Activated CD8-positive, alpha-beta memory T cell treated with anti-CD3 and anti-CD28 coated beads, Interleukin-2, amount 10 ng/mL, durations not matched to agents 7 days and 5 days (primary cell): ENCODE data around the gene C3orf18. TPM values are rescaled to one million over a fixed set of nuclear protein-coding genes. Genes with fewer than 3 reads are reported as not detected.

ENCODE experiments used
- ATAC-seq: fragments of 150-1000 bp; cut with Tn5 transposase; one replicate; pipeline ENCODE4 v1.10.0; 2021; ENCODE audit warnings: moderate library complexity
- CTCF ChIA-PET: fragments of 350-600 bp; sonication (Branson Sonifier 250); formaldehyde crosslinking; loops from one replicate; lab custom pipeline; 2021; ENCODE audit warnings: antibody characterized with exemption; lab: Charles Lee
- DNase-seq: peaks from one replicate; pipeline ENCODE4 v3.0.0-alpha.2; 2020
- H3K27ac Mint-ChIP-seq: one replicate; pipeline ENCODE4 v1.8.0; 2021; ENCODE audit warnings: mild to moderate bottlenecking, mixed read lengths
- H3K27me3 Mint-ChIP-seq: one replicate; pipeline ENCODE4 v1.8.0; 2021; ENCODE audit warnings: mixed read lengths
- H3K36me3 Mint-ChIP-seq: one replicate; pipeline ENCODE4 v1.8.0; 2021; ENCODE audit warnings: mild to moderate bottlenecking, mixed read lengths
- H3K4me1 Mint-ChIP-seq: one replicate; pipeline ENCODE4 v1.8.0; 2021; ENCODE audit warnings: mixed read lengths
- H3K4me3 Mint-ChIP-seq: one replicate; pipeline ENCODE4 v1.8.0; 2021; ENCODE audit warnings: mild to moderate bottlenecking, moderate library complexity, mixed read lengths
- H3K9me3 Mint-ChIP-seq: one replicate; pipeline ENCODE4 v1.8.0; 2022; ENCODE audit warnings: low read depth, mixed read lengths
- total RNA-seq, 2 experiments: library from RNA; stranded (reverse); gene quantifications; one replicate each; pipeline ENCODE4 v1.2.3, GENCODE V29; 2021

The C3orf18 gene
- total RNA-seq, 2 experiments from 2014 or later: 15.6 to 17.8 TPM

DNA sequence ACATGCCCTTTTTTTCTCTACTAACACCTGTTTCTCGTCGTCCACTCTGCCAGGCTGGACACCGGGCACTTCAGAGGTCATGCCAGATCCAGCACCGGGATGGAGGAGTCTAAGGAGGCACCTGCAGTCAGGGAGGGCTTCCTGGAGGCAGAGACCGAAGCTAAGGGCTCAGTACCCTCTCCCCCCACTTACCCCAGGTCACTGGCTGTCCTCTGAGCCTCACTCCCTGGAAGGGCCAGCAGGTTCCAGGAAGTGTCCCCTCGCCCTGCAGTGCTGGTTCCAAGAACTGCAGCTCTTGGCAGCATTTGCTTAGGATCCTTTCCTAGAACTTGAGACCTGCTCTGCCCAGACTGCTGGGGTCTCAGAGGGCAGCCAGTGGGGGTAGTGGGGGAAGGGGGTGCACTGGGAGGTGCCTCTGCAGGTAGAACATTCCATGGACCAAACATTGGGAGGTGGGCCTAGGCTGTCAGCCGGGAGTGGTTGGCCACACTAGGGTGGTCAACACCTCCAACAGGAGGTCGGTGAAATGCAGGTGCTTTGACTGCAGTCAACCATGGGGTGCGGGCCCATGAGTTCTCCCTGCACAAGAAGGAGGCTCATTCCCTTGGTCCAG lies 32.7 kb upstream of the C3orf18 start:
- peak overlapping the region; percentile 45 for H3K4me3 Mint-ChIP-seq
- H3K27me3 Mint-ChIP-seq: no peaks in the 10 kb centered on the region
- no peak for ATAC-seq
- peak; percentile 66 for DNase-seq
- no peaks in the 10 kb centered on the region for H3K9me3 Mint-ChIP-seq
- peaks cover 33% of the 10 kb centered on the region for H3K36me3 Mint-ChIP-seq
- H3K4me1 Mint-ChIP-seq: peaks cover 85% of the 10 kb centered on the region
- CTCF ChIA-PET: interaction anchor here (0.9 to 25.1 kb wide), 4 partner anchors 10 to 262 kb away, joined by 3 to 859 read pairs (median 154); partner anchors contain the start of genes C3orf18, CISH, HEMK1 and MAPKAPK3
- H3K27ac Mint-ChIP-seq: peak overlapping the region; percentile 100

GRCh38 chr3:50599716-50600118 lies 32.2 kb upstream of the C3orf18 start:
- peaks cover 28% of the 10 kb centered on the region for H3K36me3 Mint-ChIP-seq

DNA sequence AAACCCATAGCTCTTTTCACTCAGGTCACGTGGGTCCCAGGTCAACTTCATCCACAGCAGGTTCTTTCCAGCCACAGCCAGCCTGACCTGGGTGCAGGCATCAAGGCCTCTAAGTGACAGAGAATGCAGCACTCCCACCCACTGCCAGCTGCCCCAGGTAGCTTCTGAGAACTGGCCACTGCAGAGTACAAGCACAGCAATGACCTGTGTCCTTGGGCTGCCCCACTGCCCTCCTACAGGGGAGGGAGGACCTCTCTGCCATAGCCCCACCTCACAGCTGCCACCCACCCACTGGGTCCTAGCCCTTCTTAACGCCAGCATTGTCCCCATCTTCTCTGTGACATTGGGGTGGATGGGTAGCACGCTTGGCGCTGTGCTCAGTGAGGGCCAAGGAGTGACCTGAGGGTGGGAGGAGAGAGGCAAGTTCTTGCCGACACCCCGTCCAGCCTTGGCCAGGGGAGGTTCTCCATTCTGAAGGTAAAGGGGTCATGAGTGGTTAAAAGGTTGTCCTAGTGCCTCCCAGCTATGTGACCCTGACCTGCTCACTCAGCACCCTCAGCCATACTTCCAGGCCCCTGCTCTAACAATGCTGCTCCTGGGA lies 31.7 kb upstream of the C3orf18 start:
- no peak for DNase-seq
- peak overlapping the region; percentile 100 for H3K27ac Mint-ChIP-seq
- no peak for ATAC-seq
- H3K27me3 Mint-ChIP-seq: no peaks in the 10 kb centered on the region
- H3K36me3 Mint-ChIP-seq: peaks cover 23% of the 10 kb centered on the region
- H3K9me3 Mint-ChIP-seq: no peaks in the 10 kb centered on the region
- H3K4me1 Mint-ChIP-seq: peaks cover 85% of the 10 kb centered on the region
- CTCF ChIA-PET: interaction anchor here (9.4 to 25.1 kb wide), 3 partner anchors 9 to 26 kb away, joined by 143 to 859 read pairs (median 164); partner anchors contain the start of genes C3orf18, CISH, HEMK1 and MAPKAPK3
- H3K4me3 Mint-ChIP-seq: no peak overlapping the region

More at GRCh38 chr3:50599716-50600118, 32.2 kb upstream of the C3orf18 start:
- H3K27me3 Mint-ChIP-seq: no peaks in the 10 kb centered on the region
- ATAC-seq: no peak
- DNase-seq: no peak
- CTCF ChIA-PET: interaction anchor here (9.4 to 25.1 kb wide), 3 partner anchors 10 to 27 kb away, joined by 143 to 859 read pairs (median 164); partner anchors contain the start of genes C3orf18, CISH, HEMK1 and MAPKAPK3
- H3K4me1 Mint-ChIP-seq: peaks cover 85% of the 10 kb centered on the region
- H3K4me3 Mint-ChIP-seq: no peak overlapping the region
- H3K9me3 Mint-ChIP-seq: no peaks in the 10 kb centered on the region
- peak overlapping the region; percentile 100 for H3K27ac Mint-ChIP-seq

DNA sequence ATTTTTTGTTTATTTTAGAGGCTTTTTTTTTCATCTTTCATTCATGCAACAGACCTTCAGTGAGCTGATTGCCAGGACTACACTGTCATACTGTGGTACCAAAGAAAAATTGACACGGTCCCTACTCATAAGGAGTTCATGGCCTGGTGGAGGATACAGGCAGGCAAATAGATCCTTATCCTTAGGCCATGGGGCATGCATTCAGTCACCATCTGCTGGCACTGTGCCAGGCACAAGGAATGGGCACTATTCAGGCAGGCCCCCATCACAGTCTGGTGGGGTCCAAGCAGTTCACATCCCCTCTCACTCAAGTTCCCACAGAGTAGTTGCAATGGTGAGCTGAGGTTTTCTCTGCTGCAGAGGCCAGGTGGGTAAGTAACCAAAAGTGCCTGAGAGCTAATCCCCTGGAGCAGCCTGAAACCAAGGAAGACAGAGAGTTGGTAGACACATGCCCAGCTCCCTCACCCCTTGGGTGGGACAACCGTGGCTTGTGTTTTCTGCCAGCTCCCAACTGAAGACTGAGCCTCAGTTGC lies 26.8 kb upstream of the C3orf18 start:
- no peak overlapping the region for H3K4me3 Mint-ChIP-seq
- H3K27ac Mint-ChIP-seq: peak overlapping the region; percentile 98
- ATAC-seq (no peak), DNase-seq (no peak)
- peaks cover 8% of the 10 kb centered on the region for H3K36me3 Mint-ChIP-seq
- no peaks in the 10 kb centered on the region for H3K9me3 Mint-ChIP-seq
- H3K27me3 Mint-ChIP-seq: no peaks in the 10 kb centered on the region
- peaks cover 83% of the 10 kb centered on the region for H3K4me1 Mint-ChIP-seq
- CTCF ChIA-PET: interaction anchor here (1.1 to 10.3 kb wide), 4 partner anchors 8 to 21 kb away, joined by 3 to 347 read pairs (median 84); partner anchors contain the start of genes C3orf18 and HEMK1

GRCh38 chr3:50592568-50592967 lies 25.0 kb upstream of the C3orf18 start:
- H3K9me3 Mint-ChIP-seq: no peaks in the 10 kb centered on the region
- H3K4me1 Mint-ChIP-seq: peaks cover 85% of the 10 kb centered on the region
- peaks cover 5% of the 10 kb centered on the region for H3K36me3 Mint-ChIP-seq
- no peak overlapping the region for H3K4me3 Mint-ChIP-seq
- CTCF ChIA-PET: interaction anchor here (1.0 to 10.3 kb wide), 4 partner anchors 10 to 256 kb away, joined by 3 to 347 read pairs (median 203); partner anchors contain the start of genes C3orf18, CISH, HEMK1 and MAPKAPK3
- ATAC-seq (no peak), DNase-seq (no peak)
- no peaks in the 10 kb centered on the region for H3K27me3 Mint-ChIP-seq
- peak overlapping the region; percentile 98 for H3K27ac Mint-ChIP-seq

- H3K36me3 Mint-ChIP-seq: peaks cover 7% of the 10 kb centered on the region
- no peak for DNase-seq
- ATAC-seq: peak; percentile 14
Observed at GRCh38 chr3:50591196-50591741, 23.7 kb upstream of the C3orf18 start.

DNA sequence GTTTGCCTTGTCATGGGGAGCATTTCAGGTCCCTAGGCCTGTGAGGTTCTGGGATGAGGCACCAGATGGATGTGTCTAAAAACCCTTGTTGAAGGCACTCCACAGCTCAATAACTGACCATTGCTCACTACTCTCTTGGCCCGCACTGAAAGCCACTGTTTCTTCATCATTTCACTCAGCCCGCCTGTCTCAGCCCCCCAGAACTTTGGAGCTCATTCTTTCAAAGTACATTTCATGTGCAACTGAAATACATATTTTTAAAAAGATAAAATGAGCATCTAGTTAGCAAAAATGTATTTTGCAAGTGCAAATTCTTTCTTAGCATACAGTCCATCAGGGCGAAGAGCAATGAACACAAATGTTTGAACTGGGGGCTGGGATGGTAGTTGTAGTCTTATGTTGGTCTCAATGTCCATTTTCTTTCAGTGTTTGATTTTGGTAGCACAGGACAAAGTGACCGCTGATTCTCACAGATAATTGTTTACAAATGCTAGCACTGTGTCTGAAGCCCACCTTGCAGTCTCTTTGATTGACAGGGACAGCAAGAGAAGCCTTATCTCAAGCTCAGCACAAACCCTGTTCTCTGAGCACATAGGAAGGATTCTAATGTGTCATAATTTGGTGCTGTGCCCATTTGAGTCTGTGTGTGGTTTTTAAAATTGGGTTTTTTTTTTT lies 21.3 kb upstream of the C3orf18 start:
- no peak for ATAC-seq
- no peaks in the 10 kb centered on the region for H3K27me3 Mint-ChIP-seq
- DNase-seq: no peak
- H3K4me1 Mint-ChIP-seq: peaks cover 84% of the 10 kb centered on the region
- peak overlapping the region; percentile 98 for H3K27ac Mint-ChIP-seq
- peak overlapping the region; percentile 48 for H3K4me3 Mint-ChIP-seq
- CTCF ChIA-PET: interaction anchor here (1.0 to 10.3 kb wide), 6 partner anchors 8 to 64 kb away, joined by 4 to 347 read pairs (median 86); partner anchors contain the start of genes C3orf18, CISH, HEMK1 and MAPKAPK3
- no peaks in the 10 kb centered on the region for H3K9me3 Mint-ChIP-seq
- H3K36me3 Mint-ChIP-seq: peaks cover 14% of the 10 kb centered on the region

More at GRCh38 chr3:50591196-50591741, 23.7 kb upstream of the C3orf18 start:
- no peaks in the 10 kb centered on the region for H3K27me3 Mint-ChIP-seq
- CTCF ChIA-PET: interaction anchor here (1.0 to 10.3 kb wide), 10 partner anchors 10 to 293 kb away, joined by 3 to 347 read pairs (median 4); partner anchors contain the start of genes C3orf18, CISH, HEMK1 and MAPKAPK3
- H3K4me3 Mint-ChIP-seq: peak overlapping the region; percentile 58
- peaks cover 96% of the 10 kb centered on the region for H3K4me1 Mint-ChIP-seq
- H3K27ac Mint-ChIP-seq: peak overlapping the region; percentile 98
- no peaks in the 10 kb centered on the region for H3K9me3 Mint-ChIP-seq

GRCh38 chr3:50587806-50588758 lies 20.5 kb upstream of the C3orf18 start:
- H3K27ac Mint-ChIP-seq: peak overlapping the region; percentile 98
- H3K4me3 Mint-ChIP-seq: peak overlapping the region; percentile 48
- no peaks in the 10 kb centered on the region for H3K9me3 Mint-ChIP-seq
- ATAC-seq: peak; percentile 41
- CTCF ChIA-PET: interaction anchor here (1.2 to 10.3 kb wide), 5 partner anchors 14 to 65 kb away, joined by 4 to 347 read pairs (median 164); partner anchors contain the start of genes C3orf18, CISH, HEMK1 and MAPKAPK3
- H3K36me3 Mint-ChIP-seq: peaks cover 19% of the 10 kb centered on the region
- peak; percentile 90 for DNase-seq
- peaks cover 80% of the 10 kb centered on the region for H3K4me1 Mint-ChIP-seq
- no peaks in the 10 kb centered on the region for H3K27me3 Mint-ChIP-seq

DNA sequence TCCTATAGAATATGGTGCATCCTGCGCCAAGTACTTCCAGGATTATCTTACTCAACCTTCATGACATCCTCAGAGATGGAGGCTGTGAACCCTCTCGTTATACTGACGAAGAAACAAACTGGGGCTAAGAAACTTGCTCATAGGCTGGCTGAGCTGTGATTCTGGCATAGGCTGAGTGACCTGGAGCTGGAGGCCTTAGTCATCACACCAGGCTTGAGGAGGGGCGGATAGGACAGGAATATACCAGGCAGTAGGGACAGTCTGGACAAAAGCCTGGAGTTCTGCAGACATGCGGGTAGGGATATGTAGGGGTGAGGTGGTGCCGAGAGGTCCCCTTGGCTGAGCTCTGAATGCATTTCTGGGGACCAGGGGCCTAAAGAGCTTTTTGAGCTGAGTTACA lies 19.8 kb upstream of the C3orf18 start:
- Mint-ChIP-seq H3K4me3 (no peak overlapping the region), H3K27me3 (no peaks in the 10 kb centered on the region), H3K4me1 (peaks cover 73% of the 10 kb centered on the region), H3K9me3 (no peaks in the 10 kb centered on the region), H3K27ac (peak overlapping the region; percentile 98), H3K36me3 (peaks cover 19% of the 10 kb centered on the region)
- DNase-seq: no peak
- CTCF ChIA-PET: interaction anchor here (1.2 to 10.3 kb wide), 5 partner anchors 9 to 66 kb away, joined by 3 to 347 read pairs (median 164); partner anchors contain the start of genes C3orf18, CISH, HEMK1 and MAPKAPK3
- no peak for ATAC-seq

DNA sequence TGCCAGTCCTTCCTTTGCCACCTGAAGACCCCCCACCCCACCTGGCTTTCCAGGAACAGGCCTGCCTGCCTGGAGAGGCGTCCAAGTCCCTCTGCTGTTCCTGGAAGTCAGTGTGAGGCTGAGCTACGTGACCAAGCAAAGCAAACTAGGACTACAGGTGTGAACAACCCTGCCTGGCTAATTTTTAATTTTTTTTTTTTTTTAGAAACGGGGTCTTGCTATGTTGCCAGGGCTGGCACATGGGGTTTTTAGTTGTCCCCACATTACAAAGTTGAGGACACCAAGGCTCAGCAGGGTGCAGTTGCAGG lies 19.2 kb upstream of the C3orf18 start:
- no peak overlapping the region for H3K4me3 Mint-ChIP-seq
- H3K9me3 Mint-ChIP-seq: no peaks in the 10 kb centered on the region
- peaks cover 22% of the 10 kb centered on the region for H3K36me3 Mint-ChIP-seq
- H3K27ac Mint-ChIP-seq: peak overlapping the region; percentile 98
- no peak for ATAC-seq
- no peak for DNase-seq
- peaks cover 67% of the 10 kb centered on the region for H3K4me1 Mint-ChIP-seq
- no peaks in the 10 kb centered on the region for H3K27me3 Mint-ChIP-seq
- CTCF ChIA-PET: interaction anchor here (1.2 to 10.3 kb wide), 4 partner anchors 10 to 26 kb away, joined by 3 to 347 read pairs (median 203); partner anchors contain the start of genes C3orf18, CISH, HEMK1 and MAPKAPK3

DNA sequence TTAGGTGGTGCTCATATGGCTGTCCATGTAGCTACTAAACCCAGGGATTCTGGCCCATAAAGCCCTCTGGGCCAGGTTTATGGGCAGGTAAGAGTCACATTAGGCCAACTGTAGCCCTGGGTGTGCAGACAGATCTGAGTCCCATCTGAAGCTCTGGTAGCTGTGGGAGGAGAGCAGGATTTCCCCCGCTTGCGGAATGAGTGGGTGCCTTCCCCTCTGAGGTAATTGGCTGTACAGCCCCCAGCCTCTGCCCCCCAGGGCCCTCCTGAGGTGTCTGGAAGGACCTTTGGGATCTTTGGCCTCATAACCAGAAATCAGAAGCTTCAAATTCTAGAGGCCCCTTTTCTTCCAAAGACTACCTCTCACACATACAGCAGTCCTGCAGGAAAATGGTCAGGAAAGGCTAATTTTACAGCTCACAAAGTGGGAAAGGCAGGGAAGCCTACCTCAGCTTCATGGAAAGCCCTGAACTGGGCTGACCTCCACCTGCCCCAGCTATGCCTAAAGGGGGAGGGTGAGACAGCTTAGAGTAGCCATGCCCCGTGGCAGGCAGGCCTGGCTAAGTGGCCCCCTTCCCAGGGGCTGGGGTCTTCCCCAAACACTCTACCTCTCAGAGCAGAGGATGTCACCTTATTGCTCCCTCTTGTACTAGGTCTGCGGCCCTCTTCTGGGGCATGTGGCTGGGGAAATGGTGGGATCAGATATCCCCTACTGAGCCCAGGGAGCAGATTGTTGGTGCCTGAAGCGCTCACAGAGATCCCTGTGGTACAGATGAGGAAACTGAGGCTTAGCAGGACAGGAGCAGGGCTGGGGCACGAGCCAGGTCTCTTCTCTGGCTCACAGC lies 18.6 kb upstream of the C3orf18 start:
- ATAC-seq (no peak), DNase-seq (no peak)
- no peaks in the 10 kb centered on the region for H3K27me3 Mint-ChIP-seq
- CTCF ChIA-PET: interaction anchor here (1.2 to 10.3 kb wide), 4 partner anchors 11 to 27 kb away, joined by 3 to 347 read pairs (median 203); partner anchors contain the start of genes C3orf18, CISH, HEMK1 and MAPKAPK3
- H3K27ac Mint-ChIP-seq: peak overlapping the region; percentile 31
- H3K4me3 Mint-ChIP-seq: no peak overlapping the region
- H3K36me3 Mint-ChIP-seq: peaks cover 23% of the 10 kb centered on the region
- H3K4me1 Mint-ChIP-seq: peaks cover 64% of the 10 kb centered on the region
- H3K9me3 Mint-ChIP-seq: no peaks in the 10 kb centered on the region
